Upper lobe of left lung (tissue), 4 donors: ENCODE measurements around the gene GDPGP1.

Experiments used
- POLR2A ChIP-seq, 4 donors: fragments of 450-650 bp; IDR thresholded peaks; one replicate each; pipeline ENCODE4 v1.5.1; 2016 to 2017; ENCODE audit warnings: antibody characterized with exemption in 4 of 4, mild to moderate bottlenecking in 2 of 4
- TF ChIP-seq, protein P1 (sequence below), 6 experiments: fragments of 450-650 bp in 4 of 6; fragments of 200-600 bp in 2 of 6; sonication (generic) in 2 of 6; IDR thresholded peaks; one replicate each; pipeline ENCODE4 v1.5.1; 2016 to 2019; ENCODE audit warnings: antibody characterized with exemption in 6 of 6

GRCh38 chr15:90194655-90195054, 39.4 kb upstream of the GDPGP1 start:
- TF ChIP-seq, protein P1, sequence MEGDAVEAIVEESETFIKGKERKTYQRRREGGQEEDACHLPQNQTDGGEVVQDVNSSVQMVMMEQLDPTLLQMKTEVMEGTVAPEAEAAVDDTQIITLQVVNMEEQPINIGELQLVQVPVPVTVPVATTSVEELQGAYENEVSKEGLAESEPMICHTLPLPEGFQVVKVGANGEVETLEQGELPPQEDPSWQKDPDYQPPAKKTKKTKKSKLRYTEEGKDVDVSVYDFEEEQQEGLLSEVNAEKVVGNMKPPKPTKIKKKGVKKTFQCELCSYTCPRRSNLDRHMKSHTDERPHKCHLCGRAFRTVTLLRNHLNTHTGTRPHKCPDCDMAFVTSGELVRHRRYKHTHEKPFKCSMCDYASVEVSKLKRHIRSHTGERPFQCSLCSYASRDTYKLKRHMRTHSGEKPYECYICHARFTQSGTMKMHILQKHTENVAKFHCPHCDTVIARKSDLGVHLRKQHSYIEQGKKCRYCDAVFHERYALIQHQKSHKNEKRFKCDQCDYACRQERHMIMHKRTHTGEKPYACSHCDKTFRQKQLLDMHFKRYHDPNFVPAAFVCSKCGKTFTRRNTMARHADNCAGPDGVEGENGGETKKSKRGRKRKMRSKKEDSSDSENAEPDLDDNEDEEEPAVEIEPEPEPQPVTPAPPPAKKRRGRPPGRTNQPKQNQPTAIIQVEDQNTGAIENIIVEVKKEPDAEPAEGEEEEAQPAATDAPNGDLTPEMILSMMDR (IDR thresholded peaks at IDR 0.05): no peak
- no peak for TF ChIP-seq POLR2A (IDR thresholded peaks at IDR 0.05)
